Inflammatory macrophage (primary cell): Measurements from ENCODE around the gene ARVCF.
"Not testable (repeated sequence)": the region's sequence is repeated elsewhere in the genome, so short reads cannot be mapped to it uniquely, and the experiment has no call there.

ENCODE experiments used
- DNase-seq, 2 donors: peaks; one replicate each; pipeline ENCODE4 v3.0.0-alpha.2; 2020 to 2022

ARVCF gene

GRCh38 chr22:19933341-19934241, 83.0 kb downstream of the ARVCF start:
- no peak for DNase-seq

GRCh38 chr22:19932367-19933206, 84.0 kb downstream of the ARVCF start:
- peak in 1 of 2 donors; percentile 67 for DNase-seq

- DNase-seq, result no peak
These were observed 85.1 kb downstream of the ARVCF start for GRCh38 chr22:19931514-19931913.

- DNase-seq, result peak; percentile 42 to 71
These were observed 85.8 kb downstream of the ARVCF start for GRCh38 chr22:19930551-19931486.

- DNase-seq, result no peak
These were observed 86.8 kb downstream of the ARVCF start for GRCh38 chr22:19929586-19930550.

GRCh38 chr22:19928207-19928606, 88.4 kb downstream of the ARVCF start:
- peak; percentile 48 to 51 for DNase-seq

- no peak for DNase-seq
These were observed 88.9 kb downstream of the ARVCF start for GRCh38 chr22:19927696-19928095.

GRCh38 chr22:19926028-19926427, 90.6 kb downstream of the ARVCF start:
- not testable (repeated sequence) for DNase-seq

GRCh38 chr22:19923914-19924513, 92.6 kb downstream of the ARVCF start:
- no peak for DNase-seq

GRCh38 chr22:19921544-19922081, 95.0 kb downstream of the ARVCF start:
- no peak for DNase-seq
